IMR-90 (cell line): Measurements from ENCODE around the gene ADAMTSL5. TPM values are rescaled to one million over a fixed set of nuclear protein-coding genes. Genes with fewer than 3 reads are reported as not detected.

Experiments
- ATAC-seq: fragments of 200-7000 bp; cut with Tn5 transposase; 2 replicates; pipeline ENCODE4 v1.9.1; 2020; ENCODE audit warnings: low read depth, mild to moderate bottlenecking, moderate library complexity
- BruUV-seq: library from RNA; stranded (reverse); fragments of 400-500 nt; replicated peaks from 2 replicates; lab custom pipeline; 2021; lab: Mats Ljungman, UMichigan
- CTCF ChIA-PET: fragments of 300-600 bp; formaldehyde crosslinking; extraction: SDS; loops from one replicate; lab custom pipeline; 2021; ENCODE audit warnings: antibody characterized with exemption; lab: Yijun Ruan, JAX
- POLR2A ChIA-PET: fragments of 300-600 bp; sonication (Branson Sonifier 250); formaldehyde crosslinking; loops from one replicate; lab custom pipeline; 2022; ENCODE audit warnings: antibody characterized with exemption; ENCODE audit not compliant: unreplicated experiment; lab: Charles Lee
- DNase-seq: peaks from one replicate; pipeline ENCODE4 v3.0.0; 2013
- H2AFZ ChIP-seq: replicated peaks from 2 replicates; pipeline ENCODE3; 2013; ENCODE audit warnings: low read length, mild to moderate bottlenecking; ENCODE audit not compliant: poor library complexity
- H2AK5ac ChIP-seq: 2 replicates; pipeline ENCODE4 v1.6.1; 2013; ENCODE audit warnings: low read depth, low read length, inconsistent platforms
- H2AK9ac ChIP-seq: replicated peaks from 2 replicates; pipeline ENCODE3; 2013; ENCODE audit warnings: mild to moderate bottlenecking, low read depth, low read length, moderate library complexity; ENCODE audit not compliant: poor library complexity
- H2BK120ac ChIP-seq: 2 replicates; pipeline ENCODE4 v1.6.1; 2013; ENCODE audit warnings: low read depth, low read length, inconsistent platforms
- H2BK15ac ChIP-seq: 3 replicates; pipeline ENCODE4 v1.6.1; 2013; ENCODE audit warnings: low read depth, low read length, inconsistent platforms
- H2BK20ac ChIP-seq: 2 replicates; pipeline ENCODE4 v1.6.1; 2013; ENCODE audit warnings: low read depth, mild to moderate bottlenecking, inconsistent platforms, low read length, moderate library complexity
- H2BK5ac ChIP-seq: 2 replicates; pipeline ENCODE4 v1.6.1; 2013; ENCODE audit warnings: mild to moderate bottlenecking, low read depth, low read length, inconsistent platforms; ENCODE audit not compliant: poor library complexity, severe bottlenecking
- H3K14ac ChIP-seq: replicated peaks from 2 replicates; pipeline ENCODE4 v1.6.1; 2013; ENCODE audit warnings: low read depth, low read length, inconsistent platforms
- H3K18ac ChIP-seq: 2 replicates; pipeline ENCODE4 v1.6.1; 2013; ENCODE audit warnings: low read depth, low read length, control low read depth
- H3K23ac ChIP-seq: 2 replicates; pipeline ENCODE4 v1.6.1; 2013; ENCODE audit warnings: low read depth, low read length, inconsistent platforms
- H3K27ac ChIP-seq: 2 replicates; pipeline ENCODE4 v1.5.1; 2013; ENCODE audit warnings: mild to moderate bottlenecking, control low read depth, low read length; ENCODE audit not compliant: insufficient read depth
- H3K27me3 ChIP-seq: 2 replicates; pipeline ENCODE4 v1.6.1; 2013; ENCODE audit warnings: low read length; ENCODE audit not compliant: control insufficient read depth, insufficient read depth
- H3K36me3 ChIP-seq: 2 replicates; pipeline ENCODE4 v1.6.1; 2013; ENCODE audit warnings: low read length, mixed read lengths; ENCODE audit not compliant: control insufficient read depth, insufficient read depth
- H3K4ac ChIP-seq: 2 replicates; pipeline ENCODE4 v1.6.1; 2013; ENCODE audit warnings: low read depth, low read length, inconsistent platforms
- H3K4me1 ChIP-seq: 2 replicates; pipeline ENCODE4 v1.6.1; 2013; ENCODE audit warnings: low read length, mixed read lengths; ENCODE audit not compliant: control insufficient read depth, insufficient read depth
- H3K4me2 ChIP-seq: 2 replicates; pipeline ENCODE4 v1.6.1; 2013; ENCODE audit warnings: low read depth, mild to moderate bottlenecking, control low read depth, low read length, moderate library complexity
- H3K4me3 ChIP-seq: 2 replicates; pipeline ENCODE4 v1.5.1; 2013; ENCODE audit warnings: low read depth, mild to moderate bottlenecking, control low read depth, low read length, moderate library complexity; ENCODE audit not compliant: insufficient read depth
- H3K56ac ChIP-seq: 2 replicates; pipeline ENCODE4 v1.6.1; 2013; ENCODE audit warnings: low read length, inconsistent platforms; ENCODE audit not compliant: insufficient read depth; ENCODE audit errors: extremely low read depth
- H3K79me1 ChIP-seq, 2 experiments: 2 replicates each; pipeline ENCODE4 v1.6.1; 2013; ENCODE audit warnings: low read length in 2 of 2, inconsistent platforms in 1 of 2, low read depth in 1 of 2
- H3K9ac ChIP-seq: 2 replicates; pipeline ENCODE4 v1.6.1; 2013; ENCODE audit warnings: low read depth, low read length, control low read depth
- H3K9me1 ChIP-seq: 2 replicates; pipeline ENCODE4 v1.6.1; 2013; ENCODE audit warnings: low read length, inconsistent platforms; ENCODE audit not compliant: insufficient read depth
- H3K9me3 ChIP-seq: 2 replicates; pipeline ENCODE4 v1.6.1; 2013; ENCODE audit warnings: low read length; ENCODE audit not compliant: control insufficient read depth, insufficient read depth
- H4K20me1 ChIP-seq: 2 replicates; pipeline ENCODE4 v1.6.1; 2013; ENCODE audit warnings: low read length, inconsistent platforms; ENCODE audit not compliant: insufficient read depth
- H4K5ac ChIP-seq: 2 replicates; pipeline ENCODE4 v1.6.1; 2013; ENCODE audit warnings: mild to moderate bottlenecking, low read depth, low read length, control low read depth
- H4K8ac ChIP-seq, 2 experiments: 2 replicates each; pipeline ENCODE4 v1.6.1; 2013; ENCODE audit warnings: low read depth in 2 of 2, low read length in 2 of 2, control low read depth in 1 of 2, inconsistent platforms in 1 of 2
- H4K91ac ChIP-seq: 2 replicates; pipeline ENCODE4 v1.6.1; 2013; ENCODE audit warnings: low read depth, low read length, inconsistent platforms; ENCODE audit not compliant: insufficient read depth
- FOS ChIP-seq: fragments of 150-350 bp; IDR thresholded peaks from 2 replicates; pipeline ENCODE4 v1.6.1; 2016; ENCODE audit warnings: low read depth, low read length
- MAFK ChIP-seq: IDR thresholded peaks from 2 replicates; pipeline ENCODE4 v1.6.1; 2012; ENCODE audit warnings: low read depth, low read length, improper control_type of control experiment
- MAZ ChIP-seq: IDR thresholded peaks from 2 replicates; pipeline ENCODE4 v1.6.1; 2012; ENCODE audit warnings: low read depth, mild to moderate bottlenecking, low read length, improper control_type of control experiment, moderate library complexity, borderline replicate concordance
- POLR2A ChIP-seq: IDR thresholded peaks from 2 replicates; pipeline ENCODE4 v1.6.1; 2012; ENCODE audit warnings: mild to moderate bottlenecking, low read depth, low read length
- SMC3 ChIP-seq: fragments of 150-350 bp; IDR thresholded peaks from 2 replicates; pipeline ENCODE4 v1.6.1; 2016; ENCODE audit warnings: low read depth, mild to moderate bottlenecking, antibody characterized with exemption, low read length, moderate library complexity
- WGBS, 2 experiments: methylation state at CpG; one replicate each; pipeline versions ENCODE4 v1.1.5 to v1.1.7; 2013; ENCODE audit warnings: missing lambda C conversion rate in 2 of 2; ENCODE audit not compliant: insufficient read length in 1 of 2; ENCODE audit errors: extremely low coverage in 2 of 2; 5-methylcytosine and 5-hydroxymethylcytosine counted together
- dilution Hi-C: fragments of 300-500 bp; cut with HindIII; formaldehyde crosslinking; loops from one replicate; pipeline ENCODE4 v1.14.3; 2018; ENCODE audit warnings: low sequenced_read_pairs; ENCODE audit not compliant: unreplicated experiment
- in situ Hi-C: fragments of 300-500 bp; cut with MboI; formaldehyde crosslinking; loops from 3 replicates; pipeline ENCODE4 v1.14.3; 2019; ENCODE audit warnings: low sequenced_read_pairs, inconsistent platforms, mixed read lengths
- intact Hi-C: fragments of 100-400 bp; cut with micrococcal nuclease; formaldehyde crosslinking; loops from 2 replicates; pipeline ENCODE4 v1.10.0; 2022
- polyA plus RNA-seq, 3 experiments: library from polyadenylated mRNA; depleted of rRNA; stranded (reverse); fragments of >200 nt; gene quantifications; 2 replicates each; pipeline ENCODE4 v1.2.3, GENCODE V29; 2012; ENCODE audit warnings: low replicate concordance in 1 of 3
- total RNA-seq: library from RNA; depleted of rRNA; stranded (reverse); fragments of >200 nt; gene quantifications from 2 replicates; pipeline ENCODE4 v1.2.3, GENCODE V29; 2012

The ADAMTSL5 gene
- total and polyA plus RNA-seq, 2 of the 4 experiments (the other 2 are of a cell fraction) = 0.90 to 10.8 TPM

DNA sequence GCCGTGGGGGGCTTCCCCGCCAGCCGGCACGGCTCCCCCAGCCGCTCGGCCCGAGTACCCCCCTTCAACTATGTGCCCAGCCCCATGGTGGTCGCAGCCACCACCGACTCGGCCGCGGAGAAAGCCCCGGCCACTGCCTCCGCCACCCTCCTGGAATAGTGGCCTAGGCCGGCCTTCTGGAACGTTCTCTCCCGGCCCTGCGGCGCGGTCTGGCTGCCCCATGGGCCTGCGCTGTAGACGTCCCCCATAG is 42.8 kb downstream of the ADAMTSL5 start:
- Histone ChIP-seq H3K4me3 (no peak overlapping the region), H3K27me3 (peaks cover 69% of the 10 kb centered on the region), H2BK15ac (no peak overlapping the region), H3K14ac (no peak overlapping the region), H4K20me1 (peaks cover 91% of the 10 kb centered on the region), H3K9ac (no peak overlapping the region), H3K18ac (no peak overlapping the region), H3K36me3 (no peaks in the 10 kb centered on the region; the same call in 1 of the 2 replicates), H3K9me3 (no peaks in the 10 kb centered on the region; the same call in 1 of the 2 replicates), H4K5ac (no peak overlapping the region), H3K79me1 (peaks cover 0 to 21% of the 10 kb centered on the region in 2 experiments; a peak in 1 of 4 replicates), H3K4me2 (peak overlapping the region; percentile 75; the same call in 1 of the 2 replicates), H2AK5ac (no peak overlapping the region), H3K23ac (no peak overlapping the region), H2AFZ (no peak overlapping the region), H3K56ac (no peak overlapping the region), H4K8ac (no peak overlapping the region), H3K9me1 (no peaks in the 10 kb centered on the region), H2AK9ac (no peak overlapping the region), H3K27ac (no peak overlapping the region), H3K4me1 (peaks cover 21% of the 10 kb centered on the region), H2BK5ac (no peak overlapping the region), H2BK120ac (no peak overlapping the region), H2BK20ac (no peak overlapping the region), H3K4ac (no peak overlapping the region), H4K91ac (no peak overlapping the region)
- ChIA-PET CTCF (no interaction called here), POLR2A (no interaction called here)
- WGBS, 2 experiments = 13% methylated on average over 9 of the region's 22 CpGs; no CpG with 5 or more reads in 1 of the 2 experiments
- dilution Hi-C loops = no loop called here
- ATAC-seq = peak; percentile 2; the same call in 1 of the 2 replicates
- no peak for TF ChIP-seq FOS
- no peak for TF ChIP-seq SMC3
- no peak for TF ChIP-seq POLR2A
- no peak for TF ChIP-seq MAFK
- no peak for TF ChIP-seq MAZ
- in situ Hi-C loops = no loop called here
- no TSS peak for BruUV-seq
- DNase-seq = no peak
- intact Hi-C loops = no loop called here
